GM12878 (cell line): ENCODE measurements around the gene TBC1D10A. TPM values are rescaled to one million over a fixed set of nuclear protein-coding genes. Genes with fewer than 3 reads are reported as not detected.
A peak's percentile ranks its signal among the peaks of the same experiment; 100 is the strongest.

ENCODE experiments used
- ASH2L ChIP-seq: fragments of 300-600, 200-600 bp; sonication (generic); IDR thresholded peaks from 2 replicates; pipeline ENCODE4 v1.6.1; 2017; ENCODE audit warnings: low read depth, mild to moderate bottlenecking, borderline replicate concordance
- ATF7 ChIP-seq: fragments of 450-650 bp; IDR thresholded peaks from 2 replicates; pipeline ENCODE4 v1.6.1; 2016; ENCODE audit warnings: low read depth, mild to moderate bottlenecking
- CEBPB ChIP-seq, 2 experiments: fragments of 150-350 bp in 1 of 2; IDR thresholded peaks; 2 replicates each; pipeline ENCODE4 v1.6.1; 2012 to 2014; ENCODE audit warnings: low read depth in 2 of 2, low read length in 2 of 2, borderline replicate concordance in 1 of 2, inconsistent platforms in 1 of 2
- E2F4 ChIP-seq: IDR thresholded peaks from 2 replicates; pipeline ENCODE4 v1.6.1; 2012; ENCODE audit warnings: low read depth, low read length, improper control_type of control experiment
- EZH2 ChIP-seq: IDR thresholded peaks from 2 replicates; pipeline ENCODE4 v1.6.1; 2012; ENCODE audit warnings: low read depth, mild to moderate bottlenecking, control low read depth, inconsistent platforms, low read length, borderline replicate concordance; ENCODE audit not compliant: control insufficient read depth
- HDAC6 ChIP-seq: fragments of 200-600 bp; sonication (generic); IDR thresholded peaks from one replicate; pipeline ENCODE4 v1.8.0; 2017; ENCODE audit warnings: antibody characterized with exemption; ENCODE audit not compliant: unreplicated experiment
- IKZF1 ChIP-seq: fragments of 450-650 bp; conservative IDR thresholded peaks from 2 replicates; pipeline ENCODE4 v1.6.1; 2017; ENCODE audit warnings: antibody characterized with exemption, mild to moderate bottlenecking
- JUND ChIP-seq: IDR thresholded peaks from 2 replicates; pipeline ENCODE4 v1.6.1; 2012; ENCODE audit warnings: low read depth, mild to moderate bottlenecking, low read length, improper control_type of control experiment, moderate library complexity
- KLF5 ChIP-seq: fragments of 450-650 bp; IDR thresholded peaks from 2 replicates; pipeline ENCODE4 v1.6.1; 2014; ENCODE audit warnings: mild to moderate bottlenecking; ENCODE audit not compliant: partially characterized antibody
- PAX5 ChIP-seq: IDR thresholded peaks from 2 replicates; pipeline ENCODE4 v1.6.1; 2011; ENCODE audit warnings: low read depth, low read length, borderline replicate concordance
- POLR2AphosphoS2 ChIP-seq: IDR thresholded peaks from 2 replicates; pipeline ENCODE4 v1.6.1; 2011; ENCODE audit warnings: low read depth, mild to moderate bottlenecking, low read length, improper control_type of control experiment, moderate library complexity
- RAD21 ChIP-seq: IDR thresholded peaks from 2 replicates; pipeline ENCODE4 v1.6.1; 2011; ENCODE audit warnings: mild to moderate bottlenecking, low read depth, low read length, moderate library complexity; ENCODE audit not compliant: insufficient read depth
- RB1 ChIP-seq: fragments of 450-650 bp; formaldehyde crosslinking; IDR thresholded peaks from 2 replicates; pipeline ENCODE4 v1.6.1; 2017; ENCODE audit warnings: mild to moderate bottlenecking, borderline replicate concordance
- REST ChIP-seq: IDR thresholded peaks from 2 replicates; pipeline ENCODE4 v1.6.1; 2012; ENCODE audit warnings: mild to moderate bottlenecking, low read depth, low read length
- SMC3 ChIP-seq: IDR thresholded peaks from 2 replicates; pipeline ENCODE4 v1.6.1; 2011; ENCODE audit warnings: low read length, improper control_type of control experiment, borderline replicate concordance
- TCF7 ChIP-seq: IDR thresholded peaks from 2 replicates; pipeline ENCODE4 v1.6.1; 2014; ENCODE audit warnings: antibody characterized with exemption, borderline replicate concordance
- YBX1 ChIP-seq: fragments of 450-650 bp; IDR thresholded peaks from 2 replicates; pipeline ENCODE4 v1.6.1; 2016; ENCODE audit warnings: antibody characterized with exemption
- YY1 ChIP-seq: IDR thresholded peaks from 2 replicates; pipeline ENCODE4 v1.6.1; 2011; ENCODE audit warnings: low read depth, mild to moderate bottlenecking, low read length
- ZBTB4 ChIP-seq: fragments of 450-650 bp; formaldehyde crosslinking; IDR thresholded peaks from 2 replicates; pipeline ENCODE4 v1.4.0; 2022; ENCODE audit warnings: mild to moderate bottlenecking, moderate library complexity
- ZNF207 ChIP-seq: fragments of 450-650 bp; IDR thresholded peaks from 2 replicates; pipeline ENCODE4 v1.6.1; 2014; ENCODE audit warnings: antibody characterized with exemption, mild to moderate bottlenecking, borderline replicate concordance
- ZNF384 ChIP-seq: IDR thresholded peaks from 2 replicates; pipeline ENCODE4 v1.6.1; 2012; ENCODE audit warnings: low read depth, mild to moderate bottlenecking, low read length, improper control_type of control experiment, borderline replicate concordance
- ZNF622 ChIP-seq: fragments of 450-650 bp; IDR thresholded peaks from 2 replicates; pipeline ENCODE4 v1.6.1; 2017; ENCODE audit warnings: mild to moderate bottlenecking, inconsistent platforms
- ZSCAN29 ChIP-seq: fragments of 450-650 bp; IDR thresholded peaks from 2 replicates; pipeline ENCODE4 v1.6.1; 2017; ENCODE audit warnings: mild to moderate bottlenecking, moderate library complexity
- ZZZ3 ChIP-seq: IDR thresholded peaks from 2 replicates; pipeline ENCODE4 v1.6.1; 2011; ENCODE audit warnings: low read depth; ENCODE audit not compliant: control insufficient read depth, insufficient read length
- polyA plus RNA-seq, 11 experiments: library from polyadenylated mRNA; depleted of rRNA in 4 of 11; unstranded in 6 of 11; stranded (reverse) in 5 of 11; fragments of >200 nt; fragmentation: Nextera tagmentation in 4 of 11; fragmentation: Illumina TruSeq in 1 of 11; extraction: Ambion mirVana in 4 of 11; extraction: Trizol in 1 of 11; gene quantifications; 1 replicate in 1 of 11; 2 replicates in 10 of 11; pipeline versions ENCODE4 v1.2.1 to v1.2.3, GENCODE V29; 2011 to 2016; ENCODE audit warnings: inconsistent platforms in 2 of 11, missing spikeins in 2 of 11, low read depth in 1 of 11
- total RNA-seq, 4 experiments: library from RNA; depleted of rRNA in 3 of 4; stranded (reverse); fragments of >200 nt in 3 of 4; fragmentation: Illumina TruSeq in 1 of 4; extraction: Trizol in 1 of 4; gene quantifications; 2 replicates each; pipeline versions ENCODE4 v1.2.1 to v1.2.3, GENCODE V29; 2013 to 2021

TBC1D10A gene
- total and polyA plus RNA-seq, 10 of the 15 experiments (the other 5 are each of a cell fraction or from before 2014, with no cell fraction given), result 0.27 to 25.7 (median 15.3) TPM

GRCh38 chr22:30286813-30287647 lies 39.7 kb downstream of the TBC1D10A start (continued):
- TF ChIP-seq ZNF622 (no peak), POLR2AphosphoS2 (no peak), SMC3 (peak; percentile 83), EZH2 (no peak), ATF7 (no peak), JUND (no peak), YBX1 (no peak), E2F4 (no peak), ZZZ3 (no peak), CEBPB (IDR thresholded peaks at IDR 0.05; ENCODE audit: borderline replicate concordance in 1 of 2, low read depth in 2 of 2, low read length in 2 of 2) (no peak), PAX5 (no peak), HDAC6 (no peak), ASH2L (no peak), ZNF384 (no peak), RAD21 (peak; percentile 84), YY1 (peak; percentile 38; the same call in 1 of the 2 replicates), IKZF1 (no peak), REST (no peak), KLF5 (no peak), ZNF207 (no peak), TCF7 (no peak), ZBTB4 (no peak), RB1 (no peak), ZSCAN29 (no peak)
